WERI-Rb-1 (cell line): ENCODE measurements around the gene RABGAP1L.

Source experiments
- DNase-seq: peaks from one replicate; pipeline ENCODE4 v3.0.0-alpha.2; 2020
- H3K27ac ChIP-seq: fragments of 250-450 bp; sonication (Bioruptor Pico); 2 replicates; pipeline ENCODE4 v1.5.1; 2020; ENCODE audit warnings: mild to moderate bottlenecking, moderate library complexity
- H3K27me3 ChIP-seq: fragments of 250-450 bp; sonication (Bioruptor Pico); 2 replicates; pipeline ENCODE4 v1.5.1; 2021; ENCODE audit warnings: mild to moderate bottlenecking, low read depth, moderate library complexity; ENCODE audit not compliant: insufficient read depth, severe bottlenecking
- H3K36me3 ChIP-seq: fragments of 250-450 bp; sonication (Bioruptor Pico); 2 replicates; pipeline ENCODE4 v1.5.1; 2020; ENCODE audit warnings: mild to moderate bottlenecking, moderate library complexity
- H3K4me3 ChIP-seq: 2 replicates; pipeline ENCODE4 v1.5.1; 2011; ENCODE audit warnings: low read depth, mild to moderate bottlenecking, control low read depth, low read length
- H3K9me3 ChIP-seq: fragments of 250-450 bp; sonication (Bioruptor Pico); 2 replicates; pipeline ENCODE4 v1.5.1; 2021; ENCODE audit warnings: mild to moderate bottlenecking, moderate library complexity; ENCODE audit not compliant: severe bottlenecking
- CTCF ChIP-seq: IDR thresholded peaks from 2 replicates; pipeline ENCODE4 v1.5.1; 2011; ENCODE audit warnings: low read depth, mild to moderate bottlenecking, control low read depth, inconsistent platforms, low read length

RABGAP1L gene

GRCh38 chr1:174448974-174449373, 289.7 kb downstream of the RABGAP1L start:
- Histone ChIP-seq H3K4me3 (no peak overlapping the region), H3K27ac (no peak overlapping the region), H3K36me3 (no peaks in the 10 kb centered on the region), H3K9me3 (no peaks in the 10 kb centered on the region), H3K27me3 (no peaks in the 10 kb centered on the region)
- no peak for DNase-seq
- no peak for TF ChIP-seq CTCF

- H3K27me3 ChIP-seq, result no peaks in the 10 kb centered on the region
- H3K9me3 ChIP-seq, result no peaks in the 10 kb centered on the region
- DNase-seq, result no peak
- H3K27ac ChIP-seq, result no peak overlapping the region
- no peak for TF ChIP-seq CTCF
- H3K4me3 ChIP-seq, result no peak overlapping the region
- H3K36me3 ChIP-seq, result no peaks in the 10 kb centered on the region
Observed at GRCh38 chr1:174451408-174451807, 292.1 kb downstream of the RABGAP1L start.

GRCh38 chr1:174465855-174466254, 306.5 kb downstream of the RABGAP1L start:
- no peaks in the 10 kb centered on the region for H3K27me3 ChIP-seq
- no peak for DNase-seq
- no peak overlapping the region for H3K4me3 ChIP-seq
- H3K36me3 ChIP-seq, result no peaks in the 10 kb centered on the region
- TF ChIP-seq CTCF, result no peak
- no peaks in the 10 kb centered on the region for H3K9me3 ChIP-seq
- H3K27ac ChIP-seq, result no peak overlapping the region

- Histone ChIP-seq H3K27ac (no peak overlapping the region), H3K4me3 (no peak overlapping the region), H3K9me3 (no peaks in the 10 kb centered on the region), H3K36me3 (no peaks in the 10 kb centered on the region), H3K27me3 (no peaks in the 10 kb centered on the region)
- DNase-seq, result no peak
- TF ChIP-seq CTCF, result no peak
Observed at GRCh38 chr1:174466607-174467006, 307.3 kb downstream of the RABGAP1L start.

- no peaks in the 10 kb centered on the region for H3K9me3 ChIP-seq
- no peaks in the 10 kb centered on the region for H3K36me3 ChIP-seq
- DNase-seq, result no peak
- no peak for TF ChIP-seq CTCF
- no peaks in the 10 kb centered on the region for H3K27me3 ChIP-seq
- no peak overlapping the region for H3K27ac ChIP-seq
- H3K4me3 ChIP-seq, result no peak overlapping the region
Observed at GRCh38 chr1:174469052-174469451, 309.7 kb downstream of the RABGAP1L start.

- Histone ChIP-seq H3K27ac (no peak overlapping the region), H3K9me3 (no peaks in the 10 kb centered on the region), H3K27me3 (no peaks in the 10 kb centered on the region), H3K36me3 (no peaks in the 10 kb centered on the region), H3K4me3 (no peak overlapping the region)
- no peak for TF ChIP-seq CTCF
- no peak for DNase-seq
Observed at GRCh38 chr1:174469687-174470086, 310.4 kb downstream of the RABGAP1L start.
